ENCODE measurements around the gene HDAC4. TPM values are rescaled to one million over a fixed set of nuclear protein-coding genes. Genes with fewer than 3 reads are reported as not detected.
A peak's percentile ranks its signal among the peaks of the same experiment; 100 is the strongest.
"Not testable (repeated sequence)": the region's sequence is repeated elsewhere in the genome, so short reads cannot be mapped to it uniquely, and the experiment has no call there.

HDAC4 gene
- total RNA-seq, 2 donors from 2014 or later: 34.1 to 39.1 TPM

GRCh38 chr2:239178954-239179353, 221.9 kb downstream of the HDAC4 start:
- peaks cover 13 to 15% of the 10 kb centered on the region in 2 donors for H3K9me3 Mint-ChIP-seq
- H3K36me3 Mint-ChIP-seq: peaks cover 52 to 59% of the 10 kb centered on the region in 2 donors
- no peak overlapping the region for H3K27ac Mint-ChIP-seq
- ATAC-seq: no peak
- peak in 1 of 2 donors; percentile 40 for DNase-seq (ENCODE audit: low spot score in 2 of 2)

GRCh38 chr2:239178484-239178883, 222.3 kb downstream of the HDAC4 start:
- DNase-seq (ENCODE audit: low spot score in 2 of 2): peak in 1 of 2 donors; percentile 13
- Mint-ChIP-seq H3K36me3 (peaks cover 54 to 64% of the 10 kb centered on the region in 2 donors), H3K27ac (peak overlapping the region in 1 of 2 donors; percentile 82), H3K9me3 (peaks cover 13 to 16% of the 10 kb centered on the region in 2 donors)
- no peak for ATAC-seq

DNA sequence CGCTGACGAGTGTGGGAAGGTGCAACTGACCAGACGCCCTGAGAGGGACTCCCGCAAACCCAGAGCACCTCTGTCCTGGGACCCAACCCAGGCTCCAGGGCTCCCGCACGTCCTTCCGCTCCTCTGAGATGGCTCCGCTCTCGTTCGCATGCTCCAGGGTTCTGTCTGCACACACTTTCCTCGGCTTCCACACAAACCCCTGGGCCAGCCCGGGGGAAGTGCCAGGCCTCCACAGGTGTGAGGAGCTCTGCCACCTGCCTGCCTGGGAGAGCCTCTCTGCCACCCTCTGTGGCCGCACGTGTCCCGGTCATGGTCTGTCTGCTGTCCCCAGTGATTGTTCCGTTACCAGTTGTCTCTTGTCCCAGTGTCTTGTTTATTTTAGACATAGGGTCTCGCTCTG, 222.9 kb downstream of the HDAC4 start:
- no peak for ATAC-seq
- Mint-ChIP-seq H3K27ac (peak overlapping the region in 1 of 2 donors; percentile 85), H3K36me3 (peaks cover 60 to 70% of the 10 kb centered on the region in 2 donors), H3K9me3 (peaks cover 13 to 16% of the 10 kb centered on the region in 2 donors)
- DNase-seq (ENCODE audit: low spot score in 2 of 2): peak in 1 of 2 donors; percentile 50

DNA sequence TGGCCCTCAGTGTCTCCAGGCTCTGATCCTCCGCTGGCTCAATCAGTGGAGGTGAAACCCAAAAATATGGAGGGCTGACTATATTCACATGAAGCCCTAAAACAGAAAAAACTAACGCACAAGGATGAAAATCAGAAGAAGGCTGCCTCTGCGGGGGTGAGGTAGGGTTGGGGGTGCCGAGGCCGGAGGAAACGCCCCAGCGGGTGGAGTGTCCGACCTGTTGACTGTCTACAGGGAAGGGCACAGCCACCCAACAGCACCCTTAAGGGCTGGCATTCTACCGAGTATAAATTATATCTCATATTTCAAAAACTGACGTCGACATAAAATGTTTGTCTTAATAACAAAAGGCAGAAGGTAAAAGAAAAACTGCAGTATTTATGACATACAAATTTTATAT, 223.5 kb downstream of the HDAC4 start:
- no peak overlapping the region for H3K27ac Mint-ChIP-seq
- H3K36me3 Mint-ChIP-seq: peaks cover 66 to 76% of the 10 kb centered on the region in 2 donors
- ATAC-seq (no peak), DNase-seq (ENCODE audit: low spot score in 2 of 2) (no peak)
- H3K9me3 Mint-ChIP-seq: peaks cover 13 to 20% of the 10 kb centered on the region in 2 donors

GRCh38 chr2:239176138-239176803, 224.5 kb downstream of the HDAC4 start:
- DNase-seq (ENCODE audit: low spot score in 2 of 2): peak in 1 of 2 donors; percentile 16
- Mint-ChIP-seq H3K9me3 (peaks cover 18 to 27% of the 10 kb centered on the region in 2 donors), H3K36me3 (peaks cover 71 to 83% of the 10 kb centered on the region in 2 donors)
- not testable (repeated sequence) for H3K27ac Mint-ChIP-seq, ATAC-seq

DNA sequence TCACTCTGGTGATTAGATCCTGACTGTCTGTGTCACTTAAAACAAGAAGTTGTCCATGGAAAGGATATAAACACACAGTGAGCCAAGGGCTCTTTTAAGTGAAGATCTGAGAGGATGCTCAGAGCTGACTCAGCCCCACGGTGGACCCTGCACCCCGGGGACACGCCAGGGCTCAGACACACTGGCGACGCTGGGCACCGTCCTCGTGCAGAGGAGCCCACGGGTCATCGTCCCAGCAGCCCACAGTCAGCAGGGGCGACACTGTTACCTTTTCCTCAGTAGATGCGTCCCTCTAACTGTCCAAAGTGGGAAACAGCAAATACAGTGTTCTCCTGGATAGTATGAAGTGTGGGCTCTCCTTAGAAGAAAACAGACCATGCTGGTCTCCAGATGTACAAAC, 225.6 kb downstream of the HDAC4 start:
- Mint-ChIP-seq H3K36me3 (peaks cover 82 to 86% of the 10 kb centered on the region in 2 donors), H3K9me3 (peaks cover 24 to 33% of the 10 kb centered on the region in 2 donors), H3K27ac (no peak overlapping the region)
- DNase-seq (ENCODE audit: low spot score in 2 of 2) (no peak), ATAC-seq (no peak)

- Mint-ChIP-seq H3K27ac (no peak overlapping the region), H3K9me3 (peaks cover 24 to 33% of the 10 kb centered on the region in 2 donors), H3K36me3 (peaks cover 69 to 77% of the 10 kb centered on the region in 2 donors)
- DNase-seq (ENCODE audit: low spot score in 2 of 2) (no peak), ATAC-seq (peak in 1 of 2 donors; percentile 51)
These were observed 227.5 kb downstream of the HDAC4 start for GRCh38 chr2:239173301-239173700.

DNA sequence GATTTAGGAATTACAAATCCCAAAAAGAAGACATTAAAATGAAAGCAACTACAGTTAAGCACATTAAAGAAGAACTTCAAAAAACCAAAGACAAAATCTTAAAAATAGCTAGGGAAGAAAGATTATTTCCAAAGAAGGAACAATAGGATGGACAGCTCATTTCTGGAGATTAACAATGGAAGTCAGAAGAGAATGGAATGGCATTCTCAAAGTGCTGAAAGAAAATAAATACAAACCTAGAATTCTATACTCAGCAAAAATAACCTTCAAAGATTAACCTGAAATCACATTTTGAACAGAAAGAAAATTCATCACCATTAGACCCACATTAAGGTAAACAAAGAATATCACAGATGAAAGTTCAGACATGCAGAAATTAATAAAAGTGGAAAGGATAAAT, 229.2 kb downstream of the HDAC4 start:
- DNase-seq (ENCODE audit: low spot score in 2 of 2) (no peak), ATAC-seq (no peak)
- H3K27ac Mint-ChIP-seq: no peak overlapping the region
- H3K9me3 Mint-ChIP-seq: peaks cover 19 to 26% of the 10 kb centered on the region in 2 donors
- peaks cover 55 to 60% of the 10 kb centered on the region in 2 donors for H3K36me3 Mint-ChIP-seq

- no peak for ATAC-seq
- Mint-ChIP-seq H3K27ac (no peak overlapping the region), H3K9me3 (peaks cover 15 to 22% of the 10 kb centered on the region in 2 donors), H3K36me3 (peaks cover 35 to 39% of the 10 kb centered on the region in 2 donors)
- peak in 1 of 2 donors; percentile 40 for DNase-seq (ENCODE audit: low spot score in 2 of 2)
These were observed 231.3 kb downstream of the HDAC4 start for GRCh38 chr2:239169311-239170048.

GRCh38 chr2:239168575-239168974, 232.2 kb downstream of the HDAC4 start:
- peaks cover 11 to 17% of the 10 kb centered on the region in 2 donors for H3K9me3 Mint-ChIP-seq
- H3K36me3 Mint-ChIP-seq: peaks cover 28 to 30% of the 10 kb centered on the region in 2 donors
- DNase-seq (ENCODE audit: low spot score in 2 of 2) (peak in 1 of 2 donors; percentile 20), ATAC-seq (no peak)
- H3K27ac Mint-ChIP-seq: no peak overlapping the region

- Mint-ChIP-seq H3K9me3 (peaks cover 11 to 17% of the 10 kb centered on the region in 2 donors), H3K36me3 (peaks cover 22 to 24% of the 10 kb centered on the region in 2 donors)
These were observed 232.9 kb downstream of the HDAC4 start for GRCh38 chr2:239167766-239168444.

DNA sequence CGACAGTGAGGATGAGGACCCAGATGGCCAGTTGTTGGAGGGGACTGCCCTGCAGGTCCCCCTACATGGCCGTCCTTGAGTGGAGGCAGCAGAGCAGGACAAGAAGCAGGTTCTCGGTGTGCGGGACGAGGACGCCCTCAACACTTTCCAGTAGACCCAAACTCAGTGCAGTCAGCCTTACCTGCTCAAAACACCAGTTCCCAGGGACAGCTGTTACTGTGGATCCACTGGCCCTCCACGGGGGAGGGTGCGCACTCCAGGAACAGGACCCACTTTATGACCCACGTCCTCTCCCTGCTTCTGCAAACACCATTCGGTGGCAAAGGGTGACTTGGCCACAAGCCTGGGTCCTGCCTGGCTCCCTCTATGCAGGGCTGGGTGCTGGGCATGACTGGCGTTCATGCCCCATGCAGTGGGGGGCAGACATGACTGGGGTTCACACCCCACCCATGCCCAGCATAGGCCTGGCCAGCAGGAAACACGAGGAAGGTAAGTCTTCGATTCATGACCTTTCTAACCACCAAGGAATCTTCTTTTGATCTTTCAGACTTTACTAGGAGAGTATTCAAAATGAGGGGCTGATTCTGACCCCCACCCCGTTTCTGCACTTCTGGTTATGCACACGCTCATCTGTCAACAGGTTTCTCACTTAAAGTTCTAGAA, 233.7 kb downstream of the HDAC4 start:
- Mint-ChIP-seq H3K36me3 (peaks cover 15 to 17% of the 10 kb centered on the region in 2 donors), H3K9me3 (peaks cover 11% of the 10 kb centered on the region in 2 donors), H3K27ac (peak overlapping the region in 1 of 2 donors; percentile 61)
- ATAC-seq: no peak
- DNase-seq (ENCODE audit: low spot score in 2 of 2): peak in 1 of 2 donors; percentile 30

More at GRCh38 chr2:239167766-239168444, 232.9 kb downstream of the HDAC4 start:
- peak in 1 of 2 donors; percentile 40 for DNase-seq (ENCODE audit: low spot score in 2 of 2)
- H3K27ac Mint-ChIP-seq: peak overlapping the region in 1 of 2 donors; percentile 61
- ATAC-seq: no peak

GRCh38 chr2:239166201-239166834, 234.5 kb downstream of the HDAC4 start:
- DNase-seq (ENCODE audit: low spot score in 2 of 2) (peak in 1 of 2 donors; percentile 45), ATAC-seq (no peak)
- no peak overlapping the region for H3K27ac Mint-ChIP-seq
- H3K9me3 Mint-ChIP-seq: peaks cover 6 to 7% of the 10 kb centered on the region in 2 donors
- peaks cover 11% of the 10 kb centered on the region in 2 donors for H3K36me3 Mint-ChIP-seq

GRCh38 chr2:239165206-239165831, 235.5 kb downstream of the HDAC4 start:
- H3K36me3 Mint-ChIP-seq: peaks cover 1 to 7% of the 10 kb centered on the region in 2 donors
- no peaks in the 10 kb centered on the region for H3K9me3 Mint-ChIP-seq
- DNase-seq (ENCODE audit: low spot score in 2 of 2) (peak in 1 of 2 donors; percentile 30), ATAC-seq (no peak)
- peak overlapping the region in 1 of 2 donors; percentile 34 for H3K27ac Mint-ChIP-seq

- peaks cover 0 to 5% of the 10 kb centered on the region in 2 donors for H3K9me3 Mint-ChIP-seq
- H3K27ac Mint-ChIP-seq: no peak overlapping the region
- peak; percentile 18 to 52 for DNase-seq (ENCODE audit: low spot score in 2 of 2)
- peak; percentile 79 to 82 for ATAC-seq
- H3K36me3 Mint-ChIP-seq: peaks cover 6 to 7% of the 10 kb centered on the region in 2 donors
These were observed 236.4 kb downstream of the HDAC4 start for GRCh38 chr2:239164335-239164871.

Data from activated naive CD4-positive, alpha-beta T cell treated with anti-CD3 and anti-CD28 coated beads, Interleukin-2, amount 50 U/mL, for 72 hours (primary cell).